A673 (cell line): ENCODE results near the gene MLXIP.

Source experiments
- CTCF ChIP-seq: fragments of 300-800, 200-600 bp; sonication (generic); conservative IDR thresholded peaks from 2 replicates; pipeline ENCODE4 v1.5.1; 2017; ENCODE audit warnings: low read depth, mild to moderate bottlenecking, antibody characterized with exemption, low read length, moderate library complexity, mixed read lengths
- EZH2 ChIP-seq: fragments of 200-600 bp; sonication (generic); IDR thresholded peaks from 2 replicates; pipeline ENCODE4 v1.6.1; 2017; ENCODE audit warnings: borderline replicate concordance, low read depth, mild to moderate bottlenecking, mixed read lengths, antibody characterized with exemption, low read length; ENCODE audit not compliant: poor library complexity, severe bottlenecking

- TF ChIP-seq CTCF (no peak), EZH2 (no peak)
Measured at GRCh38 chr12:122133192-122133950, 54.8 kb downstream of the MLXIP start.
